ENCODE data around the gene CSPG4. TPM values are rescaled to one million over a fixed set of nuclear protein-coding genes. Genes with fewer than 3 reads are reported as not detected.

The CSPG4 gene
- total and polyA plus RNA-seq, 2 of the 13 experiments (the other 11 are each of a cell fraction or from before 2014, with no cell fraction given): 0.01 to 0.04 TPM

GRCh38 chr15:75650908-75651809 is 61.5 kb downstream of the CSPG4 start (continued):
- TF ChIP-seq ZFP36L1 (CRISPR knock-in tag; IDR thresholded peaks at IDR 0.05) (no peak), ZBTB7A (CRISPR knock-in tag; IDR thresholded peaks at IDR 0.05) (peak; percentile 79; the same call in 1 of the 2 replicates), IKZF1 (IDR thresholded peaks at IDR 0.05) (no peak), TCF7 (IDR thresholded peaks at IDR 0.05; ENCODE audit: low read depth) (no peak), ZNF350 (CRISPR knock-in tag; IDR thresholded peaks at IDR 0.05; ENCODE audit: borderline replicate concordance, low read depth) (no peak; the same call in 1 of the 2 replicates), CC2D1A (CRISPR knock-in tag; IDR thresholded peaks at IDR 0.05) (no peak), POGK (CRISPR knock-in tag; conservative IDR thresholded peaks at IDR 0.05) (peak; percentile 59; the same call in 1 of the 2 replicates), NFKBIZ (CRISPR knock-in tag; IDR thresholded peaks at IDR 0.05) (0 out of 2 replicates have a peak, but pooled peaks have one; percentile 54), JUN (CRISPR knock-in tag; IDR thresholded peaks at IDR 0.05) (peak; percentile 89), RAD21 (CRISPR knock-in tag; IDR thresholded peaks at IDR 0.05) (no peak), ZNF180 (CRISPR knock-in tag; IDR thresholded peaks at IDR 0.05; ENCODE audit: borderline replicate concordance, low read depth) (no peak), THAP9 (CRISPR knock-in tag; IDR thresholded peaks at IDR 0.05; ENCODE audit: borderline replicate concordance) (no peak), KAT8 (CRISPR knock-in tag; IDR thresholded peaks at IDR 0.05) (peak; percentile 67; the same call in 1 of the 2 replicates), PITX1 (CRISPR knock-in tag; IDR thresholded peaks at IDR 0.05) (0 out of 2 replicates have a peak, but pooled peaks have one; percentile 40), KLF6 (CRISPR knock-in tag; IDR thresholded peaks at IDR 0.05) (0 out of 2 replicates have a peak, but pooled peaks have one; percentile 29), ONECUT2 (CRISPR knock-in tag; IDR thresholded peaks at IDR 0.05) (no peak), TBL1XR1 (IDR thresholded peaks at IDR 0.05; ENCODE audit: borderline replicate concordance, low read length, partially characterized antibody) (no peak), FOXC1 (CRISPR knock-in tag; IDR thresholded peaks at IDR 0.05; ENCODE audit: borderline replicate concordance) (no peak), ZNF740 (CRISPR knock-in tag; IDR thresholded peaks at IDR 0.05) (no peak), HIVEP1 (CRISPR knock-in tag; IDR thresholded peaks at IDR 0.05) (peak; percentile 68; the same call in 1 of the 2 replicates), FOSL1 (CRISPR knock-in tag; IDR thresholded peaks at IDR 0.05; ENCODE audit: borderline replicate concordance) (peak; percentile 92), RBFOX2 (IDR thresholded peaks at IDR 0.05; ENCODE audit: low read depth, low read length) (no peak)

All from HepG2 (cell line).